Suprapubic skin (tissue), 3 donors: ENCODE measurements around the gene RDH8.

ENCODE experiments used
- EP300 ChIP-seq: sonication (generic); formaldehyde crosslinking; IDR thresholded peaks from one replicate; pipeline ENCODE4 v1.6.1; 2017; ENCODE audit warnings: antibody characterized with exemption
- POLR2A ChIP-seq, 2 donors: fragments of 450-650 bp; IDR thresholded peaks; one replicate each; pipeline ENCODE4 v1.6.1; 2017; ENCODE audit warnings: antibody characterized with exemption in 2 of 2, mild to moderate bottlenecking in 2 of 2, moderate library complexity in 2 of 2
- TF ChIP-seq, protein P1 (sequence below), 2 donors: fragments of 200-600 bp in 1 of 2; fragments of 450-650 bp in 1 of 2; sonication (generic) in 1 of 2; IDR thresholded peaks; one replicate each; pipeline ENCODE4 v1.5.1; 2016 to 2019; ENCODE audit warnings: antibody characterized with exemption in 2 of 2, mild to moderate bottlenecking in 1 of 2, moderate library complexity in 1 of 2

- no peak for TF ChIP-seq POLR2A (IDR thresholded peaks at IDR 0.05)
- TF ChIP-seq, protein P1, sequence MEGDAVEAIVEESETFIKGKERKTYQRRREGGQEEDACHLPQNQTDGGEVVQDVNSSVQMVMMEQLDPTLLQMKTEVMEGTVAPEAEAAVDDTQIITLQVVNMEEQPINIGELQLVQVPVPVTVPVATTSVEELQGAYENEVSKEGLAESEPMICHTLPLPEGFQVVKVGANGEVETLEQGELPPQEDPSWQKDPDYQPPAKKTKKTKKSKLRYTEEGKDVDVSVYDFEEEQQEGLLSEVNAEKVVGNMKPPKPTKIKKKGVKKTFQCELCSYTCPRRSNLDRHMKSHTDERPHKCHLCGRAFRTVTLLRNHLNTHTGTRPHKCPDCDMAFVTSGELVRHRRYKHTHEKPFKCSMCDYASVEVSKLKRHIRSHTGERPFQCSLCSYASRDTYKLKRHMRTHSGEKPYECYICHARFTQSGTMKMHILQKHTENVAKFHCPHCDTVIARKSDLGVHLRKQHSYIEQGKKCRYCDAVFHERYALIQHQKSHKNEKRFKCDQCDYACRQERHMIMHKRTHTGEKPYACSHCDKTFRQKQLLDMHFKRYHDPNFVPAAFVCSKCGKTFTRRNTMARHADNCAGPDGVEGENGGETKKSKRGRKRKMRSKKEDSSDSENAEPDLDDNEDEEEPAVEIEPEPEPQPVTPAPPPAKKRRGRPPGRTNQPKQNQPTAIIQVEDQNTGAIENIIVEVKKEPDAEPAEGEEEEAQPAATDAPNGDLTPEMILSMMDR (IDR thresholded peaks at IDR 0.05) = no peak
- no peak for TF ChIP-seq EP300
Observed at GRCh38 chr19:10005632-10006334, 7.5 kb upstream of the RDH8 start.
